WTC11 (cell line): ENCODE data around the gene ZFR. TPM values are rescaled to one million over a fixed set of nuclear protein-coding genes. Genes with fewer than 3 reads are reported as not detected.

Source experiments
- AR ChIP-seq: fragments of 250-450 bp; sonication (Bioruptor Pico); IDR thresholded peaks from 2 replicates; pipeline ENCODE4 v1.9.0; 2021; ENCODE audit warnings: mild to moderate bottlenecking
- ARID4B ChIP-seq: sonication (generic); formaldehyde crosslinking; IDR thresholded peaks from 2 replicates; pipeline ENCODE4 v1.8.0; 2023; ENCODE audit warnings: missing genetic modification reagents, mild to moderate bottlenecking, borderline replicate concordance
- CBFB ChIP-seq: sonication (generic); formaldehyde crosslinking; IDR thresholded peaks from 2 replicates; pipeline ENCODE4 v1.8.1; 2022; ENCODE audit warnings: mild to moderate bottlenecking, low read depth, missing genetic modification reagents
- E2F1 ChIP-seq: sonication (generic); formaldehyde crosslinking; IDR thresholded peaks from 2 replicates; pipeline ENCODE4 v1.8.0; 2022; ENCODE audit warnings: mild to moderate bottlenecking, missing genetic modification reagents
- FOXK1 ChIP-seq: sonication (generic); formaldehyde crosslinking; IDR thresholded peaks from 2 replicates; pipeline ENCODE4 v1.8.0; 2022; ENCODE audit warnings: mild to moderate bottlenecking, moderate library complexity, missing genetic modification reagents
- FOXP1 ChIP-seq: sonication (generic); formaldehyde crosslinking; IDR thresholded peaks from 2 replicates; pipeline ENCODE4 v1.8.0; 2022; ENCODE audit warnings: missing genetic modification reagents, mild to moderate bottlenecking, moderate library complexity, borderline replicate concordance
- FOXP4 ChIP-seq: sonication (generic); formaldehyde crosslinking; IDR thresholded peaks from 2 replicates; pipeline ENCODE4 v1.8.0; 2022; ENCODE audit warnings: mild to moderate bottlenecking, missing genetic modification reagents
- JAZF1 ChIP-seq: fragments of 250-450 bp; sonication (Bioruptor Pico); IDR thresholded peaks from 2 replicates; pipeline ENCODE4 v1.9.0; 2021; ENCODE audit warnings: moderate library complexity, mild to moderate bottlenecking, inconsistent platforms
- OVOL2 ChIP-seq: fragments of 250-450 bp; sonication (Bioruptor Pico); IDR thresholded peaks from 2 replicates; pipeline ENCODE4 v1.9.0; 2021; ENCODE audit warnings: mild to moderate bottlenecking, borderline replicate concordance
- total RNA-seq: library from RNA; stranded (reverse); gene quantifications from 3 replicates; pipeline ENCODE4 v1.2.3, GENCODE V29; 2021
- TF ChIP-seq, protein P1 (sequence below): fragments of 250-450 bp; sonication (Bioruptor Pico); IDR thresholded peaks from 2 replicates; pipeline ENCODE4 v1.9.0; 2021; ENCODE audit warnings: mild to moderate bottlenecking, borderline replicate concordance
- TF ChIP-seq, protein P2 (sequence below): fragments of 200-600 bp; IDR thresholded peaks from 2 replicates; pipeline ENCODE4 v1.8.0; 2022; ENCODE audit warnings: antibody characterized with exemption
- TF ChIP-seq, protein P3 (sequence below): sonication (generic); formaldehyde crosslinking; IDR thresholded peaks from 2 replicates; pipeline ENCODE4 v1.8.0; 2023; ENCODE audit warnings: mild to moderate bottlenecking, missing genetic modification reagents
- TF ChIP-seq, protein P4 (sequence below): sonication (generic); formaldehyde crosslinking; conservative IDR thresholded peaks from 2 replicates; pipeline ENCODE4 v1.8.1; 2022; ENCODE audit warnings: mild to moderate bottlenecking, missing genetic modification reagents

The ZFR gene
- total RNA-seq, 1 experiment from 2014 or later: 64.5 TPM

DNA sequence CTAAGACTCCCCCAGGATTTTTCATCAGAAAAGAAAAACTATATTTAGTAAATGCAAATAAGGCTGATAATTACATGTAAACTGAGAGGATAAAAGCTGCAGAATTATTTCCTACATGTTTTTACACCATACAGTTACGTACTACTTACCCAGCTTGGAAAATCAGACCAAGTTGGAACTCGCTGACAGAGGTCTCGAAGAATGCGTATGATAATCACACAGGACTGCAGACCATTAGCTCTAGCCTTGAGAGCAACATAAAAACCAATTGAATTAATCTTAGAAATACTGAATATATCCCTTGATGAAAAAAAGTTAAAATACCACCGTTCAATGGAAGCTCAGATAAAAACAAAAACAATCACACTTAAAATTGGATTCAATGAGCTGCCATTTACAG is 65.6 kb downstream of the ZFR start (continued):
- TF ChIP-seq ARID4B (CRISPR knock-in tag) (no peak), OVOL2 (CRISPR knock-in tag) (no peak), FOXK1 (no peak), JAZF1 (no peak), E2F1 (CRISPR knock-in tag) (no peak), CBFB (CRISPR knock-in tag) (no peak), FOXP1 (no peak), AR (no peak), FOXP4 (CRISPR knock-in tag) (no peak)
- TF ChIP-seq, protein P1, sequence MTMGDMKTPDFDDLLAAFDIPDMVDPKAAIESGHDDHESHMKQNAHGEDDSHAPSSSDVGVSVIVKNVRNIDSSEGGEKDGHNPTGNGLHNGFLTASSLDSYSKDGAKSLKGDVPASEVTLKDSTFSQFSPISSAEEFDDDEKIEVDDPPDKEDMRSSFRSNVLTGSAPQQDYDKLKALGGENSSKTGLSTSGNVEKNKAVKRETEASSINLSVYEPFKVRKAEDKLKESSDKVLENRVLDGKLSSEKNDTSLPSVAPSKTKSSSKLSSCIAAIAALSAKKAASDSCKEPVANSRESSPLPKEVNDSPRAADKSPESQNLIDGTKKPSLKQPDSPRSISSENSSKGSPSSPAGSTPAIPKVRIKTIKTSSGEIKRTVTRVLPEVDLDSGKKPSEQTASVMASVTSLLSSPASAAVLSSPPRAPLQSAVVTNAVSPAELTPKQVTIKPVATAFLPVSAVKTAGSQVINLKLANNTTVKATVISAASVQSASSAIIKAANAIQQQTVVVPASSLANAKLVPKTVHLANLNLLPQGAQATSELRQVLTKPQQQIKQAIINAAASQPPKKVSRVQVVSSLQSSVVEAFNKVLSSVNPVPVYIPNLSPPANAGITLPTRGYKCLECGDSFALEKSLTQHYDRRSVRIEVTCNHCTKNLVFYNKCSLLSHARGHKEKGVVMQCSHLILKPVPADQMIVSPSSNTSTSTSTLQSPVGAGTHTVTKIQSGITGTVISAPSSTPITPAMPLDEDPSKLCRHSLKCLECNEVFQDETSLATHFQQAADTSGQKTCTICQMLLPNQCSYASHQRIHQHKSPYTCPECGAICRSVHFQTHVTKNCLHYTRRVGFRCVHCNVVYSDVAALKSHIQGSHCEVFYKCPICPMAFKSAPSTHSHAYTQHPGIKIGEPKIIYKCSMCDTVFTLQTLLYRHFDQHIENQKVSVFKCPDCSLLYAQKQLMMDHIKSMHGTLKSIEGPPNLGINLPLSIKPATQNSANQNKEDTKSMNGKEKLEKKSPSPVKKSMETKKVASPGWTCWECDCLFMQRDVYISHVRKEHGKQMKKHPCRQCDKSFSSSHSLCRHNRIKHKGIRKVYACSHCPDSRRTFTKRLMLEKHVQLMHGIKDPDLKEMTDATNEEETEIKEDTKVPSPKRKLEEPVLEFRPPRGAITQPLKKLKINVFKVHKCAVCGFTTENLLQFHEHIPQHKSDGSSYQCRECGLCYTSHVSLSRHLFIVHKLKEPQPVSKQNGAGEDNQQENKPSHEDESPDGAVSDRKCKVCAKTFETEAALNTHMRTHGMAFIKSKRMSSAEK (CRISPR knock-in tag): no peak
- TF ChIP-seq, protein P2, sequence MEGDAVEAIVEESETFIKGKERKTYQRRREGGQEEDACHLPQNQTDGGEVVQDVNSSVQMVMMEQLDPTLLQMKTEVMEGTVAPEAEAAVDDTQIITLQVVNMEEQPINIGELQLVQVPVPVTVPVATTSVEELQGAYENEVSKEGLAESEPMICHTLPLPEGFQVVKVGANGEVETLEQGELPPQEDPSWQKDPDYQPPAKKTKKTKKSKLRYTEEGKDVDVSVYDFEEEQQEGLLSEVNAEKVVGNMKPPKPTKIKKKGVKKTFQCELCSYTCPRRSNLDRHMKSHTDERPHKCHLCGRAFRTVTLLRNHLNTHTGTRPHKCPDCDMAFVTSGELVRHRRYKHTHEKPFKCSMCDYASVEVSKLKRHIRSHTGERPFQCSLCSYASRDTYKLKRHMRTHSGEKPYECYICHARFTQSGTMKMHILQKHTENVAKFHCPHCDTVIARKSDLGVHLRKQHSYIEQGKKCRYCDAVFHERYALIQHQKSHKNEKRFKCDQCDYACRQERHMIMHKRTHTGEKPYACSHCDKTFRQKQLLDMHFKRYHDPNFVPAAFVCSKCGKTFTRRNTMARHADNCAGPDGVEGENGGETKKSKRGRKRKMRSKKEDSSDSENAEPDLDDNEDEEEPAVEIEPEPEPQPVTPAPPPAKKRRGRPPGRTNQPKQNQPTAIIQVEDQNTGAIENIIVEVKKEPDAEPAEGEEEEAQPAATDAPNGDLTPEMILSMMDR: no peak
- TF ChIP-seq, protein P3, sequence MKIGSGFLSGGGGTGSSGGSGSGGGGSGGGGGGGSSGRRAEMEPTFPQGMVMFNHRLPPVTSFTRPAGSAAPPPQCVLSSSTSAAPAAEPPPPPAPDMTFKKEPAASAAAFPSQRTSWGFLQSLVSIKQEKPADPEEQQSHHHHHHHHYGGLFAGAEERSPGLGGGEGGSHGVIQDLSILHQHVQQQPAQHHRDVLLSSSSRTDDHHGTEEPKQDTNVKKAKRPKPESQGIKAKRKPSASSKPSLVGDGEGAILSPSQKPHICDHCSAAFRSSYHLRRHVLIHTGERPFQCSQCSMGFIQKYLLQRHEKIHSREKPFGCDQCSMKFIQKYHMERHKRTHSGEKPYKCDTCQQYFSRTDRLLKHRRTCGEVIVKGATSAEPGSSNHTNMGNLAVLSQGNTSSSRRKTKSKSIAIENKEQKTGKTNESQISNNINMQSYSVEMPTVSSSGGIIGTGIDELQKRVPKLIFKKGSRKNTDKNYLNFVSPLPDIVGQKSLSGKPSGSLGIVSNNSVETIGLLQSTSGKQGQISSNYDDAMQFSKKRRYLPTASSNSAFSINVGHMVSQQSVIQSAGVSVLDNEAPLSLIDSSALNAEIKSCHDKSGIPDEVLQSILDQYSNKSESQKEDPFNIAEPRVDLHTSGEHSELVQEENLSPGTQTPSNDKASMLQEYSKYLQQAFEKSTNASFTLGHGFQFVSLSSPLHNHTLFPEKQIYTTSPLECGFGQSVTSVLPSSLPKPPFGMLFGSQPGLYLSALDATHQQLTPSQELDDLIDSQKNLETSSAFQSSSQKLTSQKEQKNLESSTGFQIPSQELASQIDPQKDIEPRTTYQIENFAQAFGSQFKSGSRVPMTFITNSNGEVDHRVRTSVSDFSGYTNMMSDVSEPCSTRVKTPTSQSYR: no peak
- TF ChIP-seq, protein P4, sequence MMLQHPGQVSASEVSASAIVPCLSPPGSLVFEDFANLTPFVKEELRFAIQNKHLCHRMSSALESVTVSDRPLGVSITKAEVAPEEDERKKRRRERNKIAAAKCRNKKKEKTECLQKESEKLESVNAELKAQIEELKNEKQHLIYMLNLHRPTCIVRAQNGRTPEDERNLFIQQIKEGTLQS (CRISPR knock-in tag): no peak
